HCT116 (cell line): ENCODE measurements around the gene ARHGEF16.

Experiments
- CEBPB ChIP-seq: IDR thresholded peaks from 2 replicates; pipeline ENCODE4 v1.6.1; 2012; ENCODE audit warnings: low read depth
- CTCF ChIP-seq, 3 experiments: fragments of 200-600 bp in 1 of 3; sonication (generic) in 1 of 3; IDR thresholded peaks in 2 of 3; conservative IDR thresholded peaks in 1 of 3; 2 replicates each; pipeline ENCODE4 v1.5.1; 2012 to 2017; ENCODE audit warnings: low read depth in 2 of 3, low read length in 2 of 3, antibody characterized with exemption in 1 of 3, borderline replicate concordance in 1 of 3, control low read depth in 1 of 3, mild to moderate bottlenecking in 1 of 3, mixed read lengths in 1 of 3, mixed run types in 1 of 3, moderate library complexity in 1 of 3; ENCODE audit not compliant: insufficient read depth in 1 of 3
- EZH2 ChIP-seq: fragments of 200-600 bp; sonication (generic); IDR thresholded peaks from 2 replicates; pipeline ENCODE4 v1.6.1; 2017; ENCODE audit warnings: antibody characterized with exemption, mixed run types
- JUND ChIP-seq: IDR thresholded peaks from 2 replicates; pipeline ENCODE4 v1.6.1; 2012
- POLR2A ChIP-seq: IDR thresholded peaks from 2 replicates; pipeline ENCODE4 v1.7.0; 2011; ENCODE audit warnings: borderline replicate concordance; ENCODE audit not compliant: insufficient read depth, insufficient read length; ENCODE audit errors: extremely low read depth

GRCh38 chr1:3477241-3477995, 23.0 kb downstream of the ARHGEF16 start:
- no peak for TF ChIP-seq POLR2A
- no peak for TF ChIP-seq CTCF (IDR thresholded peaks at IDR 0.05 in 2 of 3, conservative IDR thresholded peaks at IDR 0.05 in 1 of 3; ENCODE audit: borderline replicate concordance in 1 of 3, insufficient read depth in 1 of 3, low read depth in 2 of 3, low read length in 2 of 3)
- no peak for TF ChIP-seq JUND
- TF ChIP-seq EZH2 = no peak
- TF ChIP-seq CEBPB = no peak
